ACHN (cell line): ENCODE measurements around the gene TOR1AIP2.

ENCODE experiments used
- DNase-seq: peaks from one replicate; pipeline ENCODE4 v3.0.0-alpha.2; 2015
- in situ Hi-C: cut with HindIII; loops from 2 replicates; pipeline ENCODE4 v1.10.0; 2017; ENCODE audit warnings: low sequenced_read_pairs, low pct_ligation_motif_present, low pct_unique_long_range_greater_than_20kb

The TOR1AIP2 gene

DNA sequence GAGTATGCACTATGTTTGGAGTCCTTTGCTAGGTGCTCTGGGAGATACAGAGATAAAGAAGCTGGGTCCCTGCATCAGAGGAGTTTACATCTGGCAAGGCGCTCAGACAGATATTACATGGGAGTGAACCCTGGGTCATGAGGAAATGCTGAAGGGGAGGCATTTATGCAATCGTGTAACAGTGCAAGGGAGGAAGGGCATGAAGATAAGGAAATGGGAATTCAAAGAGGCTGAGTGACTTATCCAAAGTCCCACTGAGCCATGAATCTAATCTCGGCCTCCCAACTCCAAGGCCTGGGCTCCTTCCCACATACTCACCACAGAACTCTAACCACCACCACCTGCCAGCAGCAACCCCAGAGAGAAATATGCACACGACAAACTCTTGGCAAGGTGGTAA lies 82.9 kb downstream of the TOR1AIP2 start:
- no peak for DNase-seq
- in situ Hi-C loops: no loop called here

- no peak for DNase-seq
- in situ Hi-C loops: no loop called here
Measured at GRCh38 chr1:179794146-179794545, 83.5 kb downstream of the TOR1AIP2 start.

DNA sequence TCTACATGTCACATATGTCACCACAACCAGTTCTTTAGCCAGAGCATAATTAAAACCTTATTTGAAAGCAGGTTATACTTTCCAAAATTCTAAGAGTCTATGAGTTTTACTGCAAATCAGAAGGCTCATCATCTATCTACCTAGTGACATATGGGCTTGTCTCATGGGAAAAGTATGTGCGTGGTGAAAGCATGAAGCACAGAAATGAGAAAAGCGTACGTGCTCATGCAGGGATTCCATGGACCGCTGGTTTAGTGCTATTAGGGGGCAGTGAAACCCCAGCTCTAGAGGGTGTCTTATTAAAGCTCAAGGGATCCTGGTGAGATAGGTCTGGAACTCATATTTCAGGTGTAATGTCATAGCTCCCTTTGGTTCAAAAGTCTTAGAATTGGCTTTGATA lies 84.3 kb downstream of the TOR1AIP2 start:
- DNase-seq: no peak
- in situ Hi-C loops: no loop called here
